H1 (cell line): ENCODE measurements around the gene IL3. TPM values are rescaled to one million over a fixed set of nuclear protein-coding genes. Genes with fewer than 3 reads are reported as not detected.

Experiments used
- CTCF ChIA-PET: fragments of 300-600 bp; sonication (Branson Sonifier 250); formaldehyde crosslinking; loops from one replicate; lab custom pipeline; 2021; ENCODE audit not compliant: partially characterized antibody; lab: Charles Lee
- POLR2A ChIA-PET: fragments of 300-600 bp; sonication (Branson Sonifier 250); formaldehyde crosslinking; loops from one replicate; lab custom pipeline; 2021; ENCODE audit warnings: inconsistent platforms; ENCODE audit not compliant: partially characterized antibody; lab: Charles Lee
- DNase-seq, 2 experiments: peaks; one replicate each; pipeline versions ENCODE4 v3.0.0 to v3.0.0-alpha.2; 2010 to 2022; ENCODE audit warnings: low spot score in 2 of 2, low read depth in 1 of 2, mixed read lengths in 1 of 2
- FAIRE-seq: peaks from 2 replicates; lab custom pipeline; 2011; peaks lifted over from hg19 to GRCh38; lab: Jason Lieb, UNC
- H2AFZ ChIP-seq: 2 replicates; pipeline ENCODE4 v1.8.1; 2012; ENCODE audit warnings: low read length, inconsistent platforms
- H2AK5ac ChIP-seq: 2 replicates; pipeline ENCODE4 v1.6.1; 2013; ENCODE audit warnings: low read depth, low read length
- H2BK120ac ChIP-seq: replicated peaks from 2 replicates; pipeline ENCODE3; 2013; ENCODE audit warnings: low read depth, low read length, inconsistent platforms
- H2BK12ac ChIP-seq: 2 replicates; pipeline ENCODE4 v1.6.1; 2013; ENCODE audit warnings: low read depth, low read length
- H2BK15ac ChIP-seq: 2 replicates; pipeline ENCODE4 v1.6.1; 2013; ENCODE audit warnings: low read length
- H2BK20ac ChIP-seq: 2 replicates; pipeline ENCODE4 v1.6.1; 2013; ENCODE audit warnings: low read length
- H2BK5ac ChIP-seq: 2 replicates; pipeline ENCODE4 v1.6.1; 2013; ENCODE audit warnings: low read depth, low read length
- H3K14ac ChIP-seq: 2 replicates; pipeline ENCODE4 v1.6.1; 2013; ENCODE audit warnings: inconsistent platforms; ENCODE audit not compliant: insufficient read length
- H3K18ac ChIP-seq: 2 replicates; pipeline ENCODE4 v1.6.1; 2013; ENCODE audit warnings: low read length; ENCODE audit errors: extremely low read depth
- H3K23ac ChIP-seq: 2 replicates; pipeline ENCODE4 v1.6.1; 2013; ENCODE audit warnings: inconsistent platforms; ENCODE audit not compliant: insufficient read length
- H3K23me2 ChIP-seq: 2 replicates; pipeline ENCODE4 v1.6.1; 2013; ENCODE audit warnings: low read depth, low read length
- H3K27ac ChIP-seq: 2 replicates; pipeline ENCODE4 v1.6.1; 2011; ENCODE audit warnings: low read depth, low read length, inconsistent platforms
- H3K27me3 ChIP-seq, 4 experiments: replicated peaks in 1 of 4; 1 replicate in 1 of 4; 2 replicates in 3 of 4; pipeline versions ENCODE4 v1.6.1 to v1.8.1; 2011 to 2013; ENCODE audit warnings: low read length in 3 of 4, mild to moderate bottlenecking in 3 of 4, inconsistent platforms in 2 of 4, mixed read lengths in 2 of 4, moderate library complexity in 1 of 4; ENCODE audit not compliant: control insufficient read depth in 3 of 4, insufficient read depth in 3 of 4; ENCODE audit errors: extremely low read depth in 1 of 4
- H3K36me3 ChIP-seq, 4 experiments: 2 replicates each; pipeline versions ENCODE4 v1.6.1 to v1.8.1; 2011 to 2013; ENCODE audit warnings: mild to moderate bottlenecking in 4 of 4, low read length in 3 of 4, moderate library complexity in 2 of 4, control low read depth in 1 of 4, inconsistent platforms in 1 of 4; ENCODE audit not compliant: insufficient read depth in 4 of 4, control insufficient read depth in 2 of 4
- H3K4ac ChIP-seq: replicated peaks from 2 replicates; pipeline ENCODE3; 2013; ENCODE audit warnings: low read length, low read depth, mixed read lengths, inconsistent platforms; ENCODE audit not compliant: insufficient read length
- H3K4me1 ChIP-seq, 4 experiments: replicated peaks in 1 of 4; 1 replicate in 1 of 4; 2 replicates in 3 of 4; pipeline versions ENCODE4 v1.6.1 to v1.8.1; 2011 to 2013; ENCODE audit warnings: low read length in 3 of 4, inconsistent platforms in 2 of 4, mixed read lengths in 1 of 4; ENCODE audit not compliant: insufficient read depth in 4 of 4, control insufficient read depth in 3 of 4
- H3K4me2 ChIP-seq, 2 experiments: 2 replicates each; pipeline versions ENCODE4 v1.6.1 to v1.8.1; 2011 to 2013; ENCODE audit warnings: low read depth in 2 of 2, low read length in 2 of 2, control low read depth in 1 of 2, inconsistent platforms in 1 of 2, mild to moderate bottlenecking in 1 of 2; ENCODE audit not compliant: insufficient read depth in 1 of 2
- H3K4me3 ChIP-seq, 4 experiments: fragments of 200-600, 300-600 bp in 1 of 4; sonication (generic), shearing (Covaris generic), sonication (Bioruptor Twin) in 1 of 4; 2 replicates each; pipeline versions ENCODE4 v1.5.1 to v1.8.1; 2011 to 2016; ENCODE audit warnings: low read length in 4 of 4, low read depth in 3 of 4, control low read depth in 2 of 4, inconsistent platforms in 2 of 4, mild to moderate bottlenecking in 2 of 4, mixed read lengths in 1 of 4, moderate library complexity in 1 of 4; ENCODE audit not compliant: insufficient read depth in 2 of 4; ENCODE audit errors: extremely low read depth in 1 of 4
- H3K56ac ChIP-seq: replicated peaks from 2 replicates; pipeline ENCODE3; 2013; ENCODE audit warnings: low read depth, mild to moderate bottlenecking, mixed read lengths, low read length, inconsistent platforms; ENCODE audit not compliant: insufficient read length
- H3K79me1 ChIP-seq: 2 replicates; pipeline ENCODE4 v1.6.1; 2013; ENCODE audit warnings: low read depth, low read length, control low read depth
- H3K79me2 ChIP-seq, 2 experiments: 2 replicates each; pipeline versions ENCODE4 v1.6.1 to v1.8.1; 2012 to 2013; ENCODE audit warnings: low read length in 2 of 2, mild to moderate bottlenecking in 2 of 2, inconsistent platforms in 1 of 2; ENCODE audit not compliant: insufficient read depth in 2 of 2, control insufficient read depth in 1 of 2
- H3K9ac ChIP-seq, 4 experiments: replicated peaks in 1 of 4; 1 replicate in 1 of 4; 2 replicates in 3 of 4; pipeline versions ENCODE4 v1.6.1 to v1.8.1; 2011 to 2013; ENCODE audit warnings: low read depth in 3 of 4, low read length in 3 of 4, control low read depth in 2 of 4, mild to moderate bottlenecking in 2 of 4, moderate library complexity in 2 of 4, inconsistent platforms in 1 of 4; ENCODE audit errors: extremely low read depth in 1 of 4
- H3K9me3 ChIP-seq, 2 experiments: 2 replicates each; pipeline versions ENCODE4 v1.6.1 to v1.8.1; 2012 to 2013; ENCODE audit warnings: mild to moderate bottlenecking in 2 of 2, moderate library complexity in 2 of 2, control low read depth in 1 of 2, inconsistent platforms in 1 of 2, low read depth in 1 of 2, low read length in 1 of 2, mixed read lengths in 1 of 2; ENCODE audit not compliant: insufficient read depth in 2 of 2
- H4K20me1 ChIP-seq, 2 experiments: replicated peaks in 1 of 2; 2 replicates each; pipeline versions ENCODE3 to v1.8.1; 2011 to 2013; ENCODE audit warnings: inconsistent platforms in 2 of 2, low read length in 2 of 2, mild to moderate bottlenecking in 1 of 2; ENCODE audit not compliant: insufficient read depth in 2 of 2, control insufficient read depth in 1 of 2
- H4K5ac ChIP-seq: 2 replicates; pipeline ENCODE4 v1.6.1; 2013; ENCODE audit warnings: low read length, low read depth, mixed read lengths, inconsistent platforms; ENCODE audit not compliant: insufficient read length
- H4K8ac ChIP-seq: 2 replicates; pipeline ENCODE4 v1.8.0; 2013; ENCODE audit warnings: mild to moderate bottlenecking, moderate library complexity, low read length, inconsistent platforms; ENCODE audit not compliant: insufficient read depth; ENCODE audit errors: extremely low read depth
- H4K91ac ChIP-seq: replicated peaks from 2 replicates; pipeline ENCODE3; 2013; ENCODE audit warnings: low read length, mixed read lengths, inconsistent platforms; ENCODE audit not compliant: insufficient read length
- BACH1 ChIP-seq: IDR thresholded peaks from 2 replicates; pipeline ENCODE4 v1.6.1; 2012; ENCODE audit warnings: low read length, improper control_type of control experiment
- EZH2 ChIP-seq: fragments of 200-600 bp; sonication (generic); IDR thresholded peaks from 2 replicates; pipeline ENCODE4 v1.7.1; 2012; ENCODE audit warnings: low read depth, mild to moderate bottlenecking, moderate library complexity, low read length, inconsistent platforms; ENCODE audit not compliant: severe bottlenecking
- GABPA ChIP-seq: IDR thresholded peaks from 2 replicates; pipeline ENCODE4 v1.6.1; 2011; ENCODE audit warnings: mild to moderate bottlenecking, low read length, moderate library complexity, borderline replicate concordance; ENCODE audit not compliant: insufficient read depth
- HDAC6 ChIP-seq: IDR thresholded peaks from one replicate; pipeline ENCODE4 v1.7.1; 2012; ENCODE audit warnings: low read depth, mild to moderate bottlenecking, inconsistent platforms, low read length, moderate library complexity
- KDM5A ChIP-seq: fragments of 200-600 bp; IDR thresholded peaks from 2 replicates; pipeline ENCODE4 v1.7.1; 2012; ENCODE audit warnings: mild to moderate bottlenecking, low read length, inconsistent platforms, mixed read lengths
- RXRA ChIP-seq: IDR thresholded peaks from 2 replicates; pipeline ENCODE4 v1.6.1; 2011; ENCODE audit warnings: low read depth, mild to moderate bottlenecking, low read length, moderate library complexity; ENCODE audit not compliant: insufficient read depth
- SIN3A ChIP-seq, 2 experiments: IDR thresholded peaks in 1 of 2; conservative IDR thresholded peaks in 1 of 2; 2 replicates each; pipeline ENCODE4 v1.6.1; 2011 to 2012; ENCODE audit warnings: low read length in 2 of 2, improper control_type of control experiment in 1 of 2, low read depth in 1 of 2, mild to moderate bottlenecking in 1 of 2
- SIX5 ChIP-seq: IDR thresholded peaks from 2 replicates; pipeline ENCODE4 v1.6.1; 2011; ENCODE audit warnings: mild to moderate bottlenecking, low read depth, low read length
- SUZ12 ChIP-seq: fragments of 200-600 bp; sonication (generic); IDR thresholded peaks from 2 replicates; pipeline ENCODE4 v1.6.1; 2012; ENCODE audit warnings: mild to moderate bottlenecking, inconsistent platforms, low read length, moderate library complexity, mixed read lengths
- TCF12 ChIP-seq: IDR thresholded peaks from 2 replicates; pipeline ENCODE4 v1.6.1; 2011; ENCODE audit warnings: low read depth, mild to moderate bottlenecking, low read length
- TEAD4 ChIP-seq: IDR thresholded peaks from 2 replicates; pipeline ENCODE4 v1.6.1; 2012; ENCODE audit warnings: low read depth, low read length, inconsistent platforms, mixed read lengths
- WGBS, 2 experiments: shearing (Covaris generic) in 1 of 2; methylation state at CpG; one replicate each; pipeline versions ENCODE4 v1.1.6 to v1.1.7; 2013 to 2015; ENCODE audit warnings: low lambda C conversion rate in 2 of 2, mixed read lengths in 2 of 2, inconsistent platforms in 1 of 2, low coverage in 1 of 2, missing lambda C conversion rate in 1 of 2; ENCODE audit not compliant: insufficient replicate concordance in 2 of 2, insufficient coverage in 1 of 2, insufficient read length in 1 of 2; ENCODE audit errors: extremely low coverage in 1 of 2, missing lambda C conversion rate in 1 of 2; 5-methylcytosine and 5-hydroxymethylcytosine counted together
- polyA plus RNA-seq, 7 experiments: library from polyadenylated mRNA; depleted of rRNA in 3 of 7; stranded (reverse) in 5 of 7; unstranded in 2 of 7; fragments of >200 nt in 5 of 7; fragments of 200-250 nt in 2 of 7; gene quantifications; 1 replicate in 5 of 7; 2 replicates in 1 of 7; 4 replicates in 1 of 7; pipeline versions ENCODE4 v1.2.1 to v1.2.3, GENCODE V29; 2011 to 2013; ENCODE audit warnings: missing spikeins in 2 of 7, mixed read lengths in 2 of 7
- total RNA-seq: library from RNA; stranded (reverse); fragmentation: NEBNext Ultra II Directional; extraction: Animal tissue kit (Norgen Biotek cat#: 25700); gene quantifications from 2 replicates; pipeline ENCODE4 v1.2.1, GENCODE V29; 2021

Gene IL3
- total and polyA plus RNA-seq, 2 of the 8 experiments (the other 6 are each of a cell fraction or from before 2014, with no cell fraction given), result not detected

DNA sequence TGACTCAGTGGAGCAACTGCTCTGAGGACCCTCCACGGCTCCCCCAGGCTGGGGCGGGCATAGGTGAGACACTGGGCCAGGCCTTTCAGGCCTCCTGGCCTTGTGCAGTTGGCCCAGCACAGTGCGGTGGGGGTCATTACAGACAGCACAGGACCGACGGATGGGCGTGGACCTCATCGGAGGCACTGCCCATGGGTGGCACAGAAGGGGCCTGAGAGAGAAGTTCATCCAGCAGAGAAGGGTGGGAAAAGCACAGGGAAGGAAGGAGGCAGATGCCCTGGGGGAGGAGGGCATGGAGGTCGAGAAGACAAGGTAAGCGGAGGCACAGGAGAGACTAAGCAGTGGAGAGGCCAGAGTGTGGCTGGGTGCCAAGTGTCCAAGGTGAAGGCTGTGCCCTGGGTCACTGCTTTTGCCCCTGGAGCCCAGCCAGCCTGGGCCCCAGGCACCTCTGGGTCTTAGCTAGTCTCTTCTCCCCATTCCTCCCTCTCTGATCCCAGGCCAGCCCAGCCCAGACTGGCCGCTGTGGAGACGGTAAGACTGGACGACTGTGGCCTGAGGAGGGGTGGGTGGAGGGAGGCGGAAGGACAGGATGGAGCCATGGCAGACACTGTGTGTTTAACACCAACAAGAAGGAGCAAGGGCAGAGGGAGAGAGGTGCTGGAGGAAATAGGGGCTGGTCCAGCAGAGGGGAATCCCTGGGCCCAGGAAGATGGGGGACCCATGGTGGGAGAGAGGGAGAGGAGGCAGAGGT is 5.7 kb downstream of the IL3 start:
- 0 out of 2 replicates have a peak overlapping the region, but pooled peaks have one; percentile 17 for H2BK12ac ChIP-seq
- no peak overlapping the region for H3K18ac ChIP-seq
- H3K9me3 ChIP-seq, result no peaks in the 10 kb centered on the region
- no peak overlapping the region for H2BK5ac ChIP-seq
- no peak overlapping the region for H3K56ac ChIP-seq
- 0 out of 2 replicates have a peak overlapping the region, but pooled peaks have one; percentile 29 for H2BK15ac ChIP-seq
- H3K27me3 ChIP-seq, result no peaks in the 10 kb centered on the region
- no peak overlapping the region for H4K91ac ChIP-seq
- no peaks in the 10 kb centered on the region for H3K23me2 ChIP-seq
- ChIA-PET CTCF (interaction anchor here (0.7 to 6.5 kb wide), 29 partner anchors 8 to 534 kb away, joined by 3 to 42 read pairs (median 4); partner anchors contain the start of genes CSF2 and SLC22A5), POLR2A (no interaction called here)
- FAIRE-seq (no peak), DNase-seq (no peak)
- H4K5ac ChIP-seq, result no peak overlapping the region
- 93% methylated on average over 13 of the region's 13 CpGs; no CpG with 5 or more reads in 1 of the 2 experiments for WGBS, 2 experiments
- H2BK120ac ChIP-seq, result no peak overlapping the region
- peak overlapping the region; percentile 7 for H4K8ac ChIP-seq
- H3K4me1 ChIP-seq, result no peaks in the 10 kb centered on the region; a peak in 1 of 7 replicates
- TF ChIP-seq RXRA, result no peak
- TF ChIP-seq SIX5, result no peak
- TF ChIP-seq TEAD4, result no peak
- TF ChIP-seq KDM5A, result no peak
- no peak for TF ChIP-seq TCF12
- no peak for TF ChIP-seq BACH1
- no peak for TF ChIP-seq SUZ12
- TF ChIP-seq SIN3A (conservative IDR thresholded peaks at IDR 0.05 in 1 of 2, IDR thresholded peaks at IDR 0.05 in 1 of 2; ENCODE audit: low read depth in 1 of 2, low read length in 2 of 2), result no peak
- TF ChIP-seq GABPA, result no peak
- TF ChIP-seq HDAC6, result no peak
- no peak for TF ChIP-seq EZH2
- no peaks in the 10 kb centered on the region for H3K79me2 ChIP-seq
- no peaks in the 10 kb centered on the region for H4K20me1 ChIP-seq
- H3K4me3 ChIP-seq, result no peak overlapping the region
- no peak overlapping the region for H3K14ac ChIP-seq
- H3K27ac ChIP-seq, result no peak overlapping the region
- H2AFZ ChIP-seq, result no peak overlapping the region; the same call in 1 of the 2 replicates
- no peak overlapping the region for H2BK20ac ChIP-seq
- no peaks in the 10 kb centered on the region for H3K36me3 ChIP-seq
- no peak overlapping the region for H3K23ac ChIP-seq
- H2AK5ac ChIP-seq, result no peak overlapping the region
- no peak overlapping the region for H3K4ac ChIP-seq
- H3K9ac ChIP-seq, result no peak overlapping the region
- H3K4me2 ChIP-seq, result no peak overlapping the region
- no peaks in the 10 kb centered on the region for H3K79me1 ChIP-seq
